ENCODE data around the gene VPS11. TPM values are rescaled to one million over a fixed set of nuclear protein-coding genes. Genes with fewer than 3 reads are reported as not detected.

VPS11 gene
- total RNA-seq, result 10 to 100 TPM; 56.2 to 61.2 TPM
- polyA plus RNA-seq, result 10 to 100 TPM; 36.0 to 61.7 TPM

- POLR2A ChIA-PET (ENCODE audit: partially characterized antibody), result interaction anchor here (0.6 to 4.6 kb wide), 34 partner anchors 11 to 278 kb away, joined by 3 to 77 read pairs (median 4); partner anchors contain the start of genes C2CD2L, CBL, CENATAC and DPAGT1
- Histone ChIP-seq H3K4me1 (ENCODE audit: insufficient read depth, low read length) (peaks cover 34% of the 10 kb centered on the region), H3K27me3 (ENCODE audit: insufficient read depth, low read length) (no peaks in the 10 kb centered on the region), H3K9me3 (ENCODE audit: control insufficient read depth in 1 of 2, low read length in 2 of 2) (no peaks in the 10 kb centered on the region), H3K27ac (ENCODE audit: low read depth, low read length) (peak within 1 kb of the TSS; percentile 88), H3K36me3 (ENCODE audit: insufficient read depth, low read length) (peaks cover 18% of the 10 kb centered on the region), H3K4me3 (ENCODE audit: low read length in 2 of 2) (peak within 1 kb of the TSS; percentile 87 to 99)
- Mint-ChIP-seq H3K4me3 (peak within 1 kb of the TSS; percentile 91 to 99 (median 94)), H3K27me3 (no peaks in the 10 kb centered on the region), H3K36me3 (peaks cover 13 to 38% of the 10 kb centered on the region in 2 donors), H3K9me3 (no peaks in the 10 kb centered on the region), H3K4me1 (peaks cover 23 to 43% (median 36%) of the 10 kb centered on the region in 4 donors), H3K27ac (peak within 1 kb of the TSS; percentile 92 to 100 (median 98))
- DNase-seq, result peak; percentile 97 to 98 (median 97)
- CTCF ChIA-PET (ENCODE audit: partially characterized antibody), result interaction anchor here (0.6 to 4.2 kb wide), 30 partner anchors 10 to 275 kb away, joined by 3 to 18 read pairs (median 4); partner anchors contain the start of genes C2CD2L, CBL, DPAGT1 and HINFP
- intact Hi-C loops (cut with micrococcal nuclease), result loop anchor here (1.0 to 5.0 kb wide), 7 partner anchors 10 to 215 kb away; partner anchors contain the start of genes HMBS, HYOU1, RPS25 and SLC37A4
Observed at GRCh38 chr11:119067371-119068222, at the start of gene VPS11. Gene VPS11, plus strand, starts transcription at chr11:119067818. Its CDS starts 6 bp downstream, at chr11:119067824.

DNA sequence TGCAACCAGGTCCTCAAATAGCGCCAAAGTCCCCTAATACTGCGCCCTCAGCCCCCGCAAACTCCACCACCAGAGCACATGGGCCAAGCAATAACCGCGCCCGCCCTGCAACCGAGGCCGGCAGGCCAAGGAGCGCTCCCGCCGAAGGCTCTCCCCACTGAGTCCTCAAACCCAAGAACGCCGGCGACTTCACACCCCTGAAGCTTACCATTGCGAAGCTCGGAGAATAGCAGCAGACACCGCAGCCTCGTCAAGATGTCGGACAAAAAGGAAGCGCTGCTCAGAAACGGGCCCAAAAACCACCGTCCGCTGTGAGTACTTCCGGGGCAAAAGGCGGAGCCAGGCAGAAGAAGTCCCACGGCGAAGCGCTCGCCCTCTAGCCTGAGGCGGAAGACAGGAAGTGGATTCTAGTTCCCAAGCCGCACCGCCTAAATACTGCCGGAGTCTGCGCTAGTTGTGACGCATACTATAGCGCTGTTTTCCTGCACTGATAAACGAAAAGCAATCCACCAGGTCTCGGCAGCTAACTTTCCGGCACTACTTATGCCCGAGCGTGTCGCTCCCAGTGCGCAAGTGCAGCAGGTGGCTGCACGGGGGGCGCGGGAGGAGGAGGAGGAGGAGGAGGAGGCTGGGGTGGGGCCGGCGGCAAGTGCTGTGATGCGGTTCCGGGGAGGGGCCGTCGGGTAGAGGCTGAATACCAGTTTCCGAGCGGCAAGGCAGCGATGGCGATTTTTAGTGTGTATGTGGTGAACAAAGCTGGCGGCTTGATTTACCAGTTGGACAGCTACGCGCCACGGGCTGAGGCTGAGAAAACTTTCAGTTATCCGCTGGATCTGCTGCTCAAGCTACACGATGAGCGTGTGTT lies 49.3 kb upstream of the VPS11 start, which contains the start of the genes RPS25 and TRAPPC4:
TSS of gene RPS25 (minus strand) at position 270 of the 865 bp plus-strand sequence. CDS start at position 211, 59 bp downstream.
TSS of gene TRAPPC4 (plus strand) at position 693 of the 865 bp plus-strand sequence. CDS start at position 723, 30 bp downstream.
- intact Hi-C loops (cut with micrococcal nuclease), result loop anchor here (1.0 to 5.0 kb wide), 9 partner anchors 12 to 581 kb away; partner anchors contain the start of genes CENATAC, DDX6, HINFP and HYOU1
- ChIA-PET CTCF (ENCODE audit: partially characterized antibody) (interaction anchor here (0.7 to 2.6 kb wide), 9 partner anchors 12 to 179 kb away, joined by 3 to 16 read pairs (median 3); partner anchors contain the start of genes CENATAC, DPAGT1, HYOU1 and SLC37A4), POLR2A (ENCODE audit: partially characterized antibody) (interaction anchor here (0.6 to 9.4 kb wide), 37 partner anchors 8 to 1839 kb away, joined by 3 to 170 read pairs (median 4); partner anchors contain the start of genes C2CD2L, CENATAC, CXCR5 and DDX6)
- Mint-ChIP-seq H3K4me3 (peak within 1 kb of the TSS; percentile 94 to 100 (median 99)), H3K9me3 (no peaks in the 10 kb centered on the region), H3K36me3 (peaks cover 39 to 79% of the 10 kb centered on the region in 2 donors), H3K4me1 (peaks cover 21 to 73% (median 51%) of the 10 kb centered on the region in 4 donors), H3K27me3 (no peaks in the 10 kb centered on the region), H3K27ac (peak within 1 kb of the TSS; percentile 98 to 100 (median 100))
- Histone ChIP-seq H3K27me3 (ENCODE audit: insufficient read depth, low read length) (no peaks in the 10 kb centered on the region), H3K9me3 (ENCODE audit: control insufficient read depth in 1 of 2, low read length in 2 of 2) (no peaks in the 10 kb centered on the region), H3K36me3 (ENCODE audit: insufficient read depth, low read length) (peaks cover 47% of the 10 kb centered on the region), H3K27ac (ENCODE audit: low read depth, low read length) (peak within 1 kb of the TSS; percentile 87), H3K4me1 (ENCODE audit: insufficient read depth, low read length) (peaks cover 52% of the 10 kb centered on the region), H3K4me3 (ENCODE audit: low read length in 2 of 2) (peak within 1 kb of the TSS; percentile 71 to 96)
- peak; percentile 96 to 98 (median 97) for DNase-seq

GRCh38 chr11:119019996-119020395 lies 47.6 kb upstream of the VPS11 start:
- Mint-ChIP-seq H3K4me1 (peaks cover 28 to 85% (median 57%) of the 10 kb centered on the region in 4 donors), H3K27ac (peak overlapping the region; percentile 98 to 100 (median 100)), H3K9me3 (no peaks in the 10 kb centered on the region), H3K27me3 (no peaks in the 10 kb centered on the region), H3K36me3 (peaks cover 43 to 81% of the 10 kb centered on the region in 2 donors), H3K4me3 (peak overlapping the region; percentile 94 to 100 (median 99))
- CTCF ChIA-PET (ENCODE audit: partially characterized antibody), result interaction anchor here (1.0 to 2.6 kb wide), 4 partner anchors 11 to 177 kb away, joined by 3 to 16 read pairs (median 5); partner anchors contain the start of gene SLC37A4
- intact Hi-C loops (cut with micrococcal nuclease), result loop anchor here (2.0 to 5.0 kb wide), 2 partner anchors 91 to 583 kb away; partner anchors contain the start of gene KMT2A
- peaks cover 48% of the 10 kb centered on the region for H3K36me3 ChIP-seq (ENCODE audit: insufficient read depth, low read length)
- peak overlapping the region in 1 of 2 donors; percentile 71 for H3K4me3 ChIP-seq (ENCODE audit: low read length in 2 of 2)
- H3K27me3 ChIP-seq (ENCODE audit: insufficient read depth, low read length), result no peaks in the 10 kb centered on the region
- H3K27ac ChIP-seq (ENCODE audit: low read depth, low read length), result peak overlapping the region; percentile 87
- no peaks in the 10 kb centered on the region for H3K9me3 ChIP-seq (ENCODE audit: control insufficient read depth in 1 of 2, low read length in 2 of 2)
- POLR2A ChIA-PET (ENCODE audit: partially characterized antibody), result interaction anchor here (1.0 to 9.4 kb wide), 11 partner anchors 9 to 230 kb away, joined by 3 to 170 read pairs (median 13); partner anchors contain the start of genes C2CD2L, CENATAC, DDX6 and DPAGT1
- peaks cover 66% of the 10 kb centered on the region for H3K4me1 ChIP-seq (ENCODE audit: insufficient read depth, low read length)
- DNase-seq, result no peak

DNA sequence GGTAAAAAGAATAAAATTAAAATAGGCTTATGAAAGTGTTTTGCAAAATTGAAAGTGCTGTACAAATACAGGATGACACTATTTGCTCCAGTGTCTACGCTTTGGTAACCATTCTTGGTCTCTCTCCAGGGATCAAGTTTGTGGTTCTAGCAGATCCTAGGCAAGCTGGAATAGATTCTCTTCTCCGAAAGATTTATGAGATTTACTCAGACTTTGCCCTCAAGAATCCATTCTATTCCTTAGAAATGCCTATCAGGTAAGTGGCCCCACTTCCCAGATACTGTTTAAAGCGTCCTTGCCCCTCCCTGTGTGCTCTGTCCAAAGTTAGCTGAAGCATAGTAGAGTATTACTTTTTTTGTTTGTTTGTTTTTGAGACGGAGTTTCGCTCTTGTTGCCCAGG lies 46.0 kb upstream of the VPS11 start:
- peaks cover 52% of the 10 kb centered on the region for H3K4me1 ChIP-seq (ENCODE audit: insufficient read depth, low read length)
- peaks cover 40 to 70% of the 10 kb centered on the region in 2 donors for H3K36me3 Mint-ChIP-seq
- H3K36me3 ChIP-seq (ENCODE audit: insufficient read depth, low read length), result peaks cover 38% of the 10 kb centered on the region

DNA sequence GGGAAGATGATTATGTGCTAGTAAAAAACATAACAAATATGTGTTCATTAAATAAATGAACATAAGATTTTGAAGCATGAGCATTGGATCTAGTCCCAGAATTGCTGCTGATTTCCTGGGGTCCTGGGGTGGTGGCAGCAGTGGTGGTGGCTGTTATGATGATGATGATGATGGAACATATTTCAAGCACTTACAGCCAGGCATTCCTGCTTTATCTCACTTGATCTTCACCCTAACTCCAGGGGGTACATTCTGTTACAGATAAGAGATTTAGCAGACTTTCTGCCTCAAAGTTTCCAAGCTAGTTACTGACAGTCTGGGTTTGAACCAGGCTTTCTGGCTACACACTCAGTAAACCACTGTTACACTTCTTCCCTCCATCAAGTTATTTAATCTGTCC lies 43.9 kb upstream of the VPS11 start:
- Histone ChIP-seq H3K9me3 (ENCODE audit: control insufficient read depth in 1 of 2, low read length in 2 of 2) (no peaks in the 10 kb centered on the region), H3K27ac (ENCODE audit: low read depth, low read length) (no peak overlapping the region), H3K27me3 (ENCODE audit: insufficient read depth, low read length) (no peaks in the 10 kb centered on the region), H3K4me3 (ENCODE audit: low read length in 2 of 2) (no peak overlapping the region), H3K36me3 (ENCODE audit: insufficient read depth, low read length) (peaks cover 36% of the 10 kb centered on the region), H3K4me1 (ENCODE audit: insufficient read depth, low read length) (peaks cover 47% of the 10 kb centered on the region)
- Mint-ChIP-seq H3K9me3 (no peaks in the 10 kb centered on the region), H3K27ac (peak overlapping the region in 4 of 7 donors; percentile 1 to 58 (median 13)), H3K36me3 (peaks cover 34 to 50% of the 10 kb centered on the region in 2 donors), H3K4me3 (peak overlapping the region in 2 of 8 donors; percentile 22 to 54), H3K4me1 (peaks cover 24 to 63% (median 44%) of the 10 kb centered on the region in 4 donors), H3K27me3 (no peaks in the 10 kb centered on the region)
- ChIA-PET POLR2A (ENCODE audit: partially characterized antibody) (interaction anchor here (1.1 to 3.2 kb wide), 4 partner anchors 26 to 72 kb away, joined by 3 to 10 read pairs (median 6); partner anchors contain the start of genes CENATAC, HMBS and VPS11), CTCF (ENCODE audit: partially characterized antibody) (interaction anchor here (1.0 to 1.2 kb wide), 2 partner anchors 76 to 253 kb away, joined by 3 to 4 read pairs; no protein-coding TSS in a partner anchor)
- intact Hi-C loops (cut with micrococcal nuclease), result no loop called here
- DNase-seq, result no peak

More for the DNA sequence above, 46.0 kb upstream of the VPS11 start:
- POLR2A ChIA-PET (ENCODE audit: partially characterized antibody), result interaction anchor here (0.8 to 9.3 kb wide), 5 partner anchors 7 to 185 kb away, joined by 3 to 135 read pairs (median 4); partner anchors contain the start of genes CBL, CENATAC and SLC37A4
- intact Hi-C loops (cut with micrococcal nuclease), result no loop called here
- Histone ChIP-seq H3K4me3 (ENCODE audit: low read length in 2 of 2) (no peak overlapping the region), H3K27me3 (ENCODE audit: insufficient read depth, low read length) (no peaks in the 10 kb centered on the region), H3K27ac (ENCODE audit: low read depth, low read length) (no peak overlapping the region), H3K9me3 (ENCODE audit: control insufficient read depth in 1 of 2, low read length in 2 of 2) (no peaks in the 10 kb centered on the region)
- CTCF ChIA-PET (ENCODE audit: partially characterized antibody), result interaction anchor here (1.2 kb wide), 1 partner anchor 35 kb away, joined by 4 read pairs; the partner anchor contains the start of gene HYOU1
- H3K4me1 Mint-ChIP-seq, result peaks cover 24 to 72% (median 48%) of the 10 kb centered on the region in 4 donors
- peak overlapping the region in 5 of 7 donors; percentile 24 to 79 (median 58) for H3K27ac Mint-ChIP-seq
- no peaks in the 10 kb centered on the region for H3K27me3 Mint-ChIP-seq
- no peaks in the 10 kb centered on the region for H3K9me3 Mint-ChIP-seq
- DNase-seq, result no peak
- H3K4me3 Mint-ChIP-seq, result peak overlapping the region in 7 of 8 donors; percentile 17 to 100 (median 58)

Measured in CD4-positive, alpha-beta memory T cell (primary cell).